WTC11 (cell line): ENCODE measurements around the gene BCL7A. TPM values are rescaled to one million over a fixed set of nuclear protein-coding genes. Genes with fewer than 3 reads are reported as not detected.

Source experiments
- ATAC-seq: fragments of 200-7000 bp; cut with Tn5 transposase; 2 replicates; pipeline ENCODE4 v1.10.0; 2021; ENCODE audit warnings: mild to moderate bottlenecking, moderate library complexity
- CTCF ChIA-PET: fragments of 300-600 bp; sonication (Branson Sonifier 250); formaldehyde crosslinking; loops from one replicate; lab custom pipeline; 2021; ENCODE audit warnings: antibody characterized with exemption; lab: Charles Lee
- POLR2A ChIA-PET: fragments of 350-600 bp; sonication (Branson Sonifier 250); formaldehyde crosslinking; loops from one replicate; lab custom pipeline; 2021; ENCODE audit warnings: antibody characterized with exemption; lab: Charles Lee
- DNase-seq: peaks from one replicate; pipeline ENCODE4 v3.0.0; 2021; ENCODE audit warnings: low spot score
- H3K27ac Mint-ChIP-seq: 2 replicates; pipeline ENCODE4 v1.8.0; 2021; ENCODE audit warnings: mixed read lengths
- H3K27me3 Mint-ChIP-seq: 2 replicates; pipeline ENCODE4 v1.8.0; 2021; ENCODE audit warnings: low read depth, mild to moderate bottlenecking, moderate library complexity, mixed read lengths
- H3K36me3 Mint-ChIP-seq: 2 replicates; pipeline ENCODE4 v1.8.0; 2021; ENCODE audit warnings: mixed read lengths
- H3K4me1 Mint-ChIP-seq: 2 replicates; pipeline ENCODE4 v1.8.0; 2022; ENCODE audit warnings: mixed read lengths
- H3K4me3 Mint-ChIP-seq: 2 replicates; pipeline ENCODE4 v1.8.0; 2021; ENCODE audit warnings: mild to moderate bottlenecking, moderate library complexity, mixed read lengths
- H3K9me3 Mint-ChIP-seq: 2 replicates; pipeline ENCODE4 v1.8.0; 2021; ENCODE audit warnings: mixed read lengths
- CREB1 ChIP-seq: sonication (generic); formaldehyde crosslinking; IDR thresholded peaks from 2 replicates; pipeline ENCODE4 v1.8.0; 2023; ENCODE audit warnings: mild to moderate bottlenecking, missing genetic modification reagents
- ELF4 ChIP-seq: sonication (generic); formaldehyde crosslinking; IDR thresholded peaks from 2 replicates; pipeline ENCODE4 v1.8.1; 2022; ENCODE audit warnings: low read depth, mild to moderate bottlenecking, moderate library complexity, missing genetic modification reagents
- ESRRA ChIP-seq: sonication (generic); formaldehyde crosslinking; IDR thresholded peaks from 2 replicates; pipeline ENCODE4 v1.8.1; 2022; ENCODE audit warnings: mild to moderate bottlenecking, missing genetic modification reagents, borderline replicate concordance
- JUN ChIP-seq: sonication (generic); formaldehyde crosslinking; IDR thresholded peaks from 2 replicates; pipeline ENCODE4 v1.8.0; 2023; ENCODE audit warnings: mild to moderate bottlenecking, missing genetic modification reagents
- MXD4 ChIP-seq: fragments of 250-450 bp; sonication (Bioruptor Pico); IDR thresholded peaks from 2 replicates; pipeline ENCODE4 v1.8.0; 2021; ENCODE audit warnings: mild to moderate bottlenecking, moderate library complexity, borderline replicate concordance
- NFATC4 ChIP-seq: fragments of 250-450 bp; sonication (Bioruptor Pico); IDR thresholded peaks from 2 replicates; pipeline ENCODE4 v1.9.0; 2021; ENCODE audit warnings: mild to moderate bottlenecking
- NFE2L1 ChIP-seq: sonication (generic); formaldehyde crosslinking; IDR thresholded peaks from 2 replicates; pipeline ENCODE4 v1.8.1; 2023; ENCODE audit warnings: missing genetic modification reagents
- NFYB ChIP-seq: sonication (generic); formaldehyde crosslinking; conservative IDR thresholded peaks from 2 replicates; pipeline ENCODE4 v1.8.0; 2022; ENCODE audit warnings: low read depth, missing genetic modification reagents
- SMAD3 ChIP-seq: sonication (generic); formaldehyde crosslinking; IDR thresholded peaks from 2 replicates; pipeline ENCODE4 v1.8.0; 2022; ENCODE audit warnings: missing genetic modification reagents, mild to moderate bottlenecking, borderline replicate concordance
- SMAD4 ChIP-seq: sonication (generic); formaldehyde crosslinking; IDR thresholded peaks from 2 replicates; pipeline ENCODE4 v1.8.0; 2022; ENCODE audit warnings: mild to moderate bottlenecking, missing genetic modification reagents
- SOX15 ChIP-seq: fragments of 250-450 bp; sonication (Bioruptor Pico); IDR thresholded peaks from 2 replicates; pipeline ENCODE4 v1.9.0; 2021; ENCODE audit warnings: mild to moderate bottlenecking
- TEAD1 ChIP-seq: sonication (generic); formaldehyde crosslinking; IDR thresholded peaks from 2 replicates; pipeline ENCODE4 v1.8.0; 2022; ENCODE audit warnings: mild to moderate bottlenecking, missing genetic modification reagents
- TP53 ChIP-seq: sonication (generic); formaldehyde crosslinking; IDR thresholded peaks from 2 replicates; pipeline ENCODE4 v1.8.1; 2023; ENCODE audit warnings: mild to moderate bottlenecking, missing genetic modification reagents
- ZBTB21 ChIP-seq: sonication (generic); formaldehyde crosslinking; IDR thresholded peaks from 2 replicates; pipeline ENCODE4 v1.8.1; 2023; ENCODE audit warnings: mild to moderate bottlenecking, missing genetic modification reagents, borderline replicate concordance
- ZNF263 ChIP-seq: sonication (generic); formaldehyde crosslinking; IDR thresholded peaks from 2 replicates; pipeline ENCODE4 v1.8.1; 2022; ENCODE audit warnings: low read depth, mild to moderate bottlenecking, moderate library complexity, missing genetic modification reagents
- total RNA-seq: library from RNA; stranded (reverse); gene quantifications from 3 replicates; pipeline ENCODE4 v1.2.3, GENCODE V29; 2021
- TF ChIP-seq, protein P1 (sequence below): fragments of 200-600 bp; IDR thresholded peaks from 2 replicates; pipeline ENCODE4 v1.8.0; 2022; ENCODE audit warnings: antibody characterized with exemption
- TF ChIP-seq, protein P2 (sequence below): sonication (generic); formaldehyde crosslinking; IDR thresholded peaks from 2 replicates; pipeline ENCODE4 v1.8.1; 2023; ENCODE audit warnings: mild to moderate bottlenecking, missing genetic modification reagents, moderate library complexity
- TF ChIP-seq, protein P3 (sequence below): fragments of 250-450 bp; sonication (Bioruptor Pico); IDR thresholded peaks from 2 replicates; pipeline ENCODE4 v1.8.0; 2021; ENCODE audit warnings: mild to moderate bottlenecking
- TF ChIP-seq, protein P4 (sequence below): sonication (generic); formaldehyde crosslinking; IDR thresholded peaks from 2 replicates; pipeline ENCODE4 v1.8.0; 2023; ENCODE audit warnings: missing genetic modification reagents
- TF ChIP-seq, protein P5 (sequence below): sonication (generic); formaldehyde crosslinking; IDR thresholded peaks from 2 replicates; pipeline ENCODE4 v1.8.1; 2023; ENCODE audit warnings: mild to moderate bottlenecking, missing genetic modification reagents, moderate library complexity
- TF ChIP-seq, protein P6 (sequence below): fragments of 250-450 bp; sonication (Bioruptor Pico); IDR thresholded peaks from 2 replicates; pipeline ENCODE4 v2.1.2; 2022; ENCODE audit warnings: mild to moderate bottlenecking, moderate library complexity
- TF ChIP-seq, protein P7 (sequence below): sonication (generic); formaldehyde crosslinking; IDR thresholded peaks from 2 replicates; pipeline ENCODE4 v1.8.0; 2022; ENCODE audit warnings: mild to moderate bottlenecking, missing genetic modification reagents
- TF ChIP-seq, protein P8 (sequence below): sonication (generic); formaldehyde crosslinking; IDR thresholded peaks from 2 replicates; pipeline ENCODE4 v1.8.1; 2023; ENCODE audit warnings: mild to moderate bottlenecking, missing genetic modification reagents
- TF ChIP-seq, protein P9 (sequence below): sonication (generic); formaldehyde crosslinking; IDR thresholded peaks from 2 replicates; pipeline ENCODE4 v1.8.1; 2022; ENCODE audit warnings: low read depth, missing genetic modification reagents, borderline replicate concordance

BCL7A gene
- total RNA-seq, 1 experiment from 2014 or later = 19.7 TPM

DNA sequence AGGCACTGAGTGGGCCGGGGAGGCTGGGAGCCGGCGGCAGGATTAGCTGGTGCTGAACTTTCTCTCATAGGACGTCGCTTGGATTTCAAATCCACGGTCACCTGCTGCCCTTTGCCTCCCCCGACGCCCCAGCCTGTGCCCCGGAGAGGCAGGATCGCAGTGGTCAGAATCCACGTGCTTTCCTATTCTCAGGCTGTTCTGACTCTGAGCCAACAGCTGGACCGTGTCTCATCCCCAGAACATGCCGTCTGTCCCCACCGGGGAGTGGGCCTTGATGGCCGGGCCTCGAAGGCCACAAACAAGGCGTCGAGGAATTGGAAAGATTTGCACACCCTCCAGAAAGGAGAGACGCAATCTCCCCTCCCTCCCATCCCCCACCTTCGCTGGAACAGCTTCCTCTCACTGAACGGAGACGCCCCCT is 38.4 kb downstream of the BCL7A start:
- H3K4me3 Mint-ChIP-seq = no peak overlapping the region
- H3K27me3 Mint-ChIP-seq = no peaks in the 10 kb centered on the region
- no peak for TF ChIP-seq SOX15 (CRISPR knock-in tag)
- no peak for TF ChIP-seq SMAD4
- TF ChIP-seq ELF4 (CRISPR knock-in tag) = no peak
- TF ChIP-seq ZBTB21 (CRISPR knock-in tag) = no peak
- TF ChIP-seq, protein P1, sequence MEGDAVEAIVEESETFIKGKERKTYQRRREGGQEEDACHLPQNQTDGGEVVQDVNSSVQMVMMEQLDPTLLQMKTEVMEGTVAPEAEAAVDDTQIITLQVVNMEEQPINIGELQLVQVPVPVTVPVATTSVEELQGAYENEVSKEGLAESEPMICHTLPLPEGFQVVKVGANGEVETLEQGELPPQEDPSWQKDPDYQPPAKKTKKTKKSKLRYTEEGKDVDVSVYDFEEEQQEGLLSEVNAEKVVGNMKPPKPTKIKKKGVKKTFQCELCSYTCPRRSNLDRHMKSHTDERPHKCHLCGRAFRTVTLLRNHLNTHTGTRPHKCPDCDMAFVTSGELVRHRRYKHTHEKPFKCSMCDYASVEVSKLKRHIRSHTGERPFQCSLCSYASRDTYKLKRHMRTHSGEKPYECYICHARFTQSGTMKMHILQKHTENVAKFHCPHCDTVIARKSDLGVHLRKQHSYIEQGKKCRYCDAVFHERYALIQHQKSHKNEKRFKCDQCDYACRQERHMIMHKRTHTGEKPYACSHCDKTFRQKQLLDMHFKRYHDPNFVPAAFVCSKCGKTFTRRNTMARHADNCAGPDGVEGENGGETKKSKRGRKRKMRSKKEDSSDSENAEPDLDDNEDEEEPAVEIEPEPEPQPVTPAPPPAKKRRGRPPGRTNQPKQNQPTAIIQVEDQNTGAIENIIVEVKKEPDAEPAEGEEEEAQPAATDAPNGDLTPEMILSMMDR = no peak
- TF ChIP-seq, protein P2, sequence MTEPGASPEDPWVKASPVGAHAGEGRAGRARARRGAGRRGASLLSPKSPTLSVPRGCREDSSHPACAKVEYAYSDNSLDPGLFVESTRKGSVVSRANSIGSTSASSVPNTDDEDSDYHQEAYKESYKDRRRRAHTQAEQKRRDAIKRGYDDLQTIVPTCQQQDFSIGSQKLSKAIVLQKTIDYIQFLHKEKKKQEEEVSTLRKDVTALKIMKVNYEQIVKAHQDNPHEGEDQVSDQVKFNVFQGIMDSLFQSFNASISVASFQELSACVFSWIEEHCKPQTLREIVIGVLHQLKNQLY (CRISPR knock-in tag) = no peak
- TF ChIP-seq NFE2L1 = no peak
- TF ChIP-seq TP53 (CRISPR knock-in tag) = no peak
- TF ChIP-seq TEAD1 (CRISPR knock-in tag) = no peak
- POLR2A ChIA-PET = no interaction called here
- H3K9me3 Mint-ChIP-seq = no peaks in the 10 kb centered on the region
- no peak overlapping the region for H3K27ac Mint-ChIP-seq
- H3K36me3 Mint-ChIP-seq = peaks cover 27% of the 10 kb centered on the region
- no peak for DNase-seq
- ATAC-seq = no peak
- CTCF ChIA-PET = no interaction called here
- H3K4me1 Mint-ChIP-seq = peaks cover 29% of the 10 kb centered on the region

DNA sequence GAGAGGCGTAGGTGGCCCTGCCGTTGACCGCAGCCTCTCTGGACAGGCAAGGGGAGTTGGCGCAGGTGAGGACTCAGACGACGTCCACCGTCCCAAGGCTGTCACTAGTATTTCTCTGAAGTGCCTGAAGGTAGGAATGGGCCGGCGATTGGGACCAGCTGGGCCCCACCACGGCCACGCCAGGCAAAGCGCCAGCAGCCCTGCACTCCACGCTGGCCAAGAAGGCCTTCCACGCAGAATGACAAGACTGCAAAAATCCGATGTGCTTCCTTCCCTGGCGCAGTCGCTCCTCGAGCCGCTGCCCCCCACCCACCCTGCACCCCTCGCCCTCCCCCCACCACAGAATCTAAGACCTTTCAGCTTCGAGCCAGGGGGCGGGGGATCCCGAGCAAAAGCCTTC is 39.6 kb downstream of the BCL7A start:
- POLR2A ChIA-PET = no interaction called here
- Mint-ChIP-seq H3K27ac (no peak overlapping the region), H3K36me3 (peaks cover 27% of the 10 kb centered on the region)
- no peak for TF ChIP-seq SMAD3 (CRISPR knock-in tag)
- TF ChIP-seq, protein P3, sequence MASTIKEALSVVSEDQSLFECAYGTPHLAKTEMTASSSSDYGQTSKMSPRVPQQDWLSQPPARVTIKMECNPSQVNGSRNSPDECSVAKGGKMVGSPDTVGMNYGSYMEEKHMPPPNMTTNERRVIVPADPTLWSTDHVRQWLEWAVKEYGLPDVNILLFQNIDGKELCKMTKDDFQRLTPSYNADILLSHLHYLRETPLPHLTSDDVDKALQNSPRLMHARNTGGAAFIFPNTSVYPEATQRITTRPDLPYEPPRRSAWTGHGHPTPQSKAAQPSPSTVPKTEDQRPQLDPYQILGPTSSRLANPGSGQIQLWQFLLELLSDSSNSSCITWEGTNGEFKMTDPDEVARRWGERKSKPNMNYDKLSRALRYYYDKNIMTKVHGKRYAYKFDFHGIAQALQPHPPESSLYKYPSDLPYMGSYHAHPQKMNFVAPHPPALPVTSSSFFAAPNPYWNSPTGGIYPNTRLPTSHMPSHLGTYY (CRISPR knock-in tag) = no peak
- no peak for TF ChIP-seq MXD4 (CRISPR knock-in tag)
- TF ChIP-seq JUN (CRISPR knock-in tag) = no peak
- TF ChIP-seq, protein P4, sequence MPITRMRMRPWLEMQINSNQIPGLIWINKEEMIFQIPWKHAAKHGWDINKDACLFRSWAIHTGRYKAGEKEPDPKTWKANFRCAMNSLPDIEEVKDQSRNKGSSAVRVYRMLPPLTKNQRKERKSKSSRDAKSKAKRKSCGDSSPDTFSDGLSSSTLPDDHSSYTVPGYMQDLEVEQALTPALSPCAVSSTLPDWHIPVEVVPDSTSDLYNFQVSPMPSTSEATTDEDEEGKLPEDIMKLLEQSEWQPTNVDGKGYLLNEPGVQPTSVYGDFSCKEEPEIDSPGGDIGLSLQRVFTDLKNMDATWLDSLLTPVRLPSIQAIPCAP = no peak
- TF ChIP-seq, protein P5, sequence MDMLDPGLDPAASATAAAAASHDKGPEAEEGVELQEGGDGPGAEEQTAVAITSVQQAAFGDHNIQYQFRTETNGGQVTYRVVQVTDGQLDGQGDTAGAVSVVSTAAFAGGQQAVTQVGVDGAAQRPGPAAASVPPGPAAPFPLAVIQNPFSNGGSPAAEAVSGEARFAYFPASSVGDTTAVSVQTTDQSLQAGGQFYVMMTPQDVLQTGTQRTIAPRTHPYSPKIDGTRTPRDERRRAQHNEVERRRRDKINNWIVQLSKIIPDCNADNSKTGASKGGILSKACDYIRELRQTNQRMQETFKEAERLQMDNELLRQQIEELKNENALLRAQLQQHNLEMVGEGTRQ (CRISPR knock-in tag) = no peak
- TF ChIP-seq, protein P6, sequence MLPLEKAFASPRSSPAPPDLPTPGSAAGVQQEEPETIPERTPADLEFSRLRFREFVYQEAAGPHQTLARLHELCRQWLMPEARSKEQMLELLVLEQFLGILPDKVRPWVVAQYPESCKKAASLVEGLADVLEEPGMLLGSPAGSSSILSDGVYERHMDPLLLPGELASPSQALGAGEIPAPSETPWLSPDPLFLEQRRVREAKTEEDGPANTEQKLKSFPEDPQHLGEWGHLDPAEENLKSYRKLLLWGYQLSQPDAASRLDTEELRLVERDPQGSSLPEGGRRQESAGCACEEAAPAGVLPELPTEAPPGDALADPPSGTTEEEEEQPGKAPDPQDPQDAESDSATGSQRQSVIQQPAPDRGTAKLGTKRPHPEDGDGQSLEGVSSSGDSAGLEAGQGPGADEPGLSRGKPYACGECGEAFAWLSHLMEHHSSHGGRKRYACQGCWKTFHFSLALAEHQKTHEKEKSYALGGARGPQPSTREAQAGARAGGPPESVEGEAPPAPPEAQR (CRISPR knock-in tag) = no peak
- no peak for TF ChIP-seq CREB1 (CRISPR knock-in tag)
- TF ChIP-seq, protein P7, sequence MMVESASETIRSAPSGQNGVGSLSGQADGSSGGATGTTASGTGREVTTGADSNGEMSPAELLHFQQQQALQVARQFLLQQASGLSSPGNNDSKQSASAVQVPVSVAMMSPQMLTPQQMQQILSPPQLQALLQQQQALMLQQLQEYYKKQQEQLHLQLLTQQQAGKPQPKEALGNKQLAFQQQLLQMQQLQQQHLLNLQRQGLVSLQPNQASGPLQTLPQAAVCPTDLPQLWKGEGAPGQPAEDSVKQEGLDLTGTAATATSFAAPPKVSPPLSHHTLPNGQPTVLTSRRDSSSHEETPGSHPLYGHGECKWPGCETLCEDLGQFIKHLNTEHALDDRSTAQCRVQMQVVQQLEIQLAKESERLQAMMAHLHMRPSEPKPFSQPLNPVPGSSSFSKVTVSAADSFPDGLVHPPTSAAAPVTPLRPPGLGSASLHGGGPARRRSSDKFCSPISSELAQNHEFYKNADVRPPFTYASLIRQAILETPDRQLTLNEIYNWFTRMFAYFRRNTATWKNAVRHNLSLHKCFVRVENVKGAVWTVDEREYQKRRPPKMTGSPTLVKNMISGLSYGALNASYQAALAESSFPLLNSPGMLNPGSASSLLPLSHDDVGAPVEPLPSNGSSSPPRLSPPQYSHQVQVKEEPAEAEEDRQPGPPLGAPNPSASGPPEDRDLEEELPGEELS (CRISPR knock-in tag) = no peak
- no peak for TF ChIP-seq ESRRA (CRISPR knock-in tag)
- TF ChIP-seq NFYB (CRISPR knock-in tag) = no peak
- TF ChIP-seq, protein P8, sequence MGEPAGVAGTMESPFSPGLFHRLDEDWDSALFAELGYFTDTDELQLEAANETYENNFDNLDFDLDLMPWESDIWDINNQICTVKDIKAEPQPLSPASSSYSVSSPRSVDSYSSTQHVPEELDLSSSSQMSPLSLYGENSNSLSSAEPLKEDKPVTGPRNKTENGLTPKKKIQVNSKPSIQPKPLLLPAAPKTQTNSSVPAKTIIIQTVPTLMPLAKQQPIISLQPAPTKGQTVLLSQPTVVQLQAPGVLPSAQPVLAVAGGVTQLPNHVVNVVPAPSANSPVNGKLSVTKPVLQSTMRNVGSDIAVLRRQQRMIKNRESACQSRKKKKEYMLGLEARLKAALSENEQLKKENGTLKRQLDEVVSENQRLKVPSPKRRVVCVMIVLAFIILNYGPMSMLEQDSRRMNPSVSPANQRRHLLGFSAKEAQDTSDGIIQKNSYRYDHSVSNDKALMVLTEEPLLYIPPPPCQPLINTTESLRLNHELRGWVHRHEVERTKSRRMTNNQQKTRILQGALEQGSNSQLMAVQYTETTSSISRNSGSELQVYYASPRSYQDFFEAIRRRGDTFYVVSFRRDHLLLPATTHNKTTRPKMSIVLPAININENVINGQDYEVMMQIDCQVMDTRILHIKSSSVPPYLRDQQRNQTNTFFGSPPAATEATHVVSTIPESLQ (CRISPR knock-in tag) = no peak
- TF ChIP-seq, protein P9, sequence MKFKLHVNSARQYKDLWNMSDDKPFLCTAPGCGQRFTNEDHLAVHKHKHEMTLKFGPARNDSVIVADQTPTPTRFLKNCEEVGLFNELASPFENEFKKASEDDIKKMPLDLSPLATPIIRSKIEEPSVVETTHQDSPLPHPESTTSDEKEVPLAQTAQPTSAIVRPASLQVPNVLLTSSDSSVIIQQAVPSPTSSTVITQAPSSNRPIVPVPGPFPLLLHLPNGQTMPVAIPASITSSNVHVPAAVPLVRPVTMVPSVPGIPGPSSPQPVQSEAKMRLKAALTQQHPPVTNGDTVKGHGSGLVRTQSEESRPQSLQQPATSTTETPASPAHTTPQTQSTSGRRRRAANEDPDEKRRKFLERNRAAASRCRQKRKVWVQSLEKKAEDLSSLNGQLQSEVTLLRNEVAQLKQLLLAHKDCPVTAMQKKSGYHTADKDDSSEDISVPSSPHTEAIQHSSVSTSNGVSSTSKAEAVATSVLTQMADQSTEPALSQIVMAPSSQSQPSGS = no peak
- no peak for TF ChIP-seq NFATC4 (CRISPR knock-in tag)
- TF ChIP-seq ZNF263 (CRISPR knock-in tag) = no peak

More for the DNA sequence above, 39.6 kb downstream of the BCL7A start:
- H3K4me1 Mint-ChIP-seq = peaks cover 32% of the 10 kb centered on the region
- CTCF ChIA-PET = no interaction called here
- ATAC-seq = no peak
- H3K4me3 Mint-ChIP-seq = no peak overlapping the region
- no peak for DNase-seq
- H3K27me3 Mint-ChIP-seq = no peaks in the 10 kb centered on the region
- H3K9me3 Mint-ChIP-seq = no peaks in the 10 kb centered on the region
